SK-N-SH treated with all-trans-retinoic acid at 6 μM for 48 hours (cell line): ENCODE data around the gene GTF3C4.

ENCODE experiments used
- ATAC-seq: fragments of 200-7000 bp; cut with Tn5 transposase; 3 replicates; pipeline ENCODE4 v1.9.1; 2020; ENCODE audit warnings: mild to moderate bottlenecking, moderate library complexity
- ARNTL ChIP-seq: fragments of 450-650 bp; formaldehyde crosslinking; IDR thresholded peaks from 2 replicates; pipeline ENCODE4 v1.5.0; 2020; ENCODE audit warnings: low read depth, mild to moderate bottlenecking, moderate library complexity, borderline replicate concordance
- BACH2 ChIP-seq: fragments of 250-450 bp; sonication (Bioruptor Pico); IDR thresholded peaks from 2 replicates; pipeline ENCODE4 v1.9.0; 2021; ENCODE audit warnings: mild to moderate bottlenecking, borderline replicate concordance
- CREB5 ChIP-seq: fragments of 250-450 bp; sonication (Bioruptor Pico); IDR thresholded peaks from 2 replicates; pipeline ENCODE4 v1.5.1; 2020; ENCODE audit warnings: low read depth, mild to moderate bottlenecking, moderate library complexity
- CSRNP3 ChIP-seq: fragments of 250-450 bp; sonication (Bioruptor Pico); IDR thresholded peaks from 2 replicates; pipeline ENCODE4 v1.5.1; 2021; ENCODE audit warnings: mild to moderate bottlenecking, moderate library complexity
- GLIS3 ChIP-seq: fragments of 250-450 bp; sonication (Bioruptor Pico); IDR thresholded peaks from 2 replicates; pipeline ENCODE4 v1.5.0; 2020; ENCODE audit warnings: mild to moderate bottlenecking, moderate library complexity
- ISL1 ChIP-seq: fragments of 250-450 bp; sonication (Bioruptor Pico); IDR thresholded peaks from 2 replicates; pipeline ENCODE4 v2.1.2; 2022; ENCODE audit warnings: mild to moderate bottlenecking, moderate library complexity
- OSR1 ChIP-seq: fragments of 250-450 bp; sonication (Bioruptor Pico); IDR thresholded peaks from 2 replicates; pipeline ENCODE4 v1.8.0; 2022; ENCODE audit warnings: moderate library complexity, mild to moderate bottlenecking, inconsistent platforms
- PATZ1 ChIP-seq: fragments of 250-450 bp; sonication (Bioruptor Pico); IDR thresholded peaks from 2 replicates; pipeline ENCODE4 v1.8.0; 2020; ENCODE audit warnings: mild to moderate bottlenecking, moderate library complexity, borderline replicate concordance
- POU6F1 ChIP-seq: fragments of 250-450 bp; sonication (Bioruptor Pico); IDR thresholded peaks from 2 replicates; pipeline ENCODE4 v1.8.0; 2021; ENCODE audit warnings: low read depth, mild to moderate bottlenecking, moderate library complexity, borderline replicate concordance
- PPARA ChIP-seq: fragments of 250-450 bp; sonication (Bioruptor Pico); IDR thresholded peaks from 2 replicates; pipeline ENCODE4 v1.5.0; 2020; ENCODE audit warnings: mild to moderate bottlenecking, borderline replicate concordance
- RARB ChIP-seq: fragments of 250-450 bp; sonication (Bioruptor Pico); IDR thresholded peaks from 2 replicates; pipeline ENCODE4 v1.8.0; 2021; ENCODE audit warnings: mild to moderate bottlenecking, moderate library complexity
- SNAI2 ChIP-seq: fragments of 250-450 bp; sonication (Bioruptor Pico); IDR thresholded peaks from 2 replicates; pipeline ENCODE4 v1.5.0; 2020; ENCODE audit warnings: mild to moderate bottlenecking, moderate library complexity
- TCF4 ChIP-seq: fragments of 250-450 bp; sonication (Bioruptor Pico); IDR thresholded peaks from 2 replicates; pipeline ENCODE4 v1.8.0; 2021; ENCODE audit warnings: mild to moderate bottlenecking, moderate library complexity, borderline replicate concordance
- TOX ChIP-seq: fragments of 250-450 bp; sonication (Bioruptor Pico); IDR thresholded peaks from 2 replicates; pipeline ENCODE4 v1.8.0; 2021; ENCODE audit warnings: mild to moderate bottlenecking, moderate library complexity, borderline replicate concordance
- TSHZ2 ChIP-seq: fragments of 250-450 bp; sonication (Bioruptor Pico); IDR thresholded peaks from 2 replicates; pipeline ENCODE4 v1.5.0; 2020; ENCODE audit warnings: mild to moderate bottlenecking, moderate library complexity
- ZC3H10 ChIP-seq: fragments of 250-450 bp; sonication (Bioruptor Pico); IDR thresholded peaks from 2 replicates; pipeline ENCODE4 v1.5.1; 2021; ENCODE audit warnings: mild to moderate bottlenecking, moderate library complexity
- ZFP30 ChIP-seq: fragments of 450-650 bp; formaldehyde crosslinking; IDR thresholded peaks from 2 replicates; pipeline ENCODE4 v1.5.0; 2022; ENCODE audit warnings: mild to moderate bottlenecking, moderate library complexity
- ZNF565 ChIP-seq: fragments of 450-650 bp; formaldehyde crosslinking; conservative IDR thresholded peaks from 2 replicates; pipeline ENCODE4 v1.5.0; 2020; ENCODE audit warnings: low read depth, mild to moderate bottlenecking, moderate library complexity
- ZNF70 ChIP-seq: fragments of 450-650 bp; formaldehyde crosslinking; IDR thresholded peaks from 2 replicates; pipeline ENCODE4 v1.5.0; 2020; ENCODE audit warnings: mild to moderate bottlenecking, moderate library complexity
- ZNF8 ChIP-seq: fragments of 450-650 bp; formaldehyde crosslinking; IDR thresholded peaks from 2 replicates; pipeline ENCODE4 v1.5.0; 2020; ENCODE audit warnings: mild to moderate bottlenecking, moderate library complexity

GTF3C4 gene

GRCh38 chr9:132631280-132631679 is 39.0 kb upstream of the GTF3C4 start:
- TF ChIP-seq GLIS3 (CRISPR knock-in tag) (no peak), ZNF70 (no peak), TCF4 (CRISPR knock-in tag) (no peak), PATZ1 (no peak), OSR1 (CRISPR knock-in tag) (no peak), CSRNP3 (no peak), ZFP30 (CRISPR knock-in tag) (no peak), ZNF565 (no peak), PPARA (CRISPR knock-in tag) (no peak), TOX (CRISPR knock-in tag) (no peak)

GRCh38 chr9:132631685-132632084 is 38.6 kb upstream of the GTF3C4 start:
- TF ChIP-seq SNAI2 (CRISPR knock-in tag), result no peak
- TF ChIP-seq ZFP30 (CRISPR knock-in tag), result no peak
- no peak for TF ChIP-seq ZNF565
- no peak for TF ChIP-seq ARNTL (CRISPR knock-in tag)
- TF ChIP-seq TSHZ2 (CRISPR knock-in tag), result no peak
- TF ChIP-seq TCF4 (CRISPR knock-in tag), result no peak
- no peak for TF ChIP-seq PPARA (CRISPR knock-in tag)
- no peak for TF ChIP-seq CREB5 (CRISPR knock-in tag)
- TF ChIP-seq POU6F1 (CRISPR knock-in tag), result no peak
- TF ChIP-seq BACH2 (CRISPR knock-in tag), result no peak
- TF ChIP-seq ZC3H10, result no peak
- no peak for TF ChIP-seq ISL1 (CRISPR knock-in tag)
- TF ChIP-seq OSR1 (CRISPR knock-in tag), result no peak
- no peak for TF ChIP-seq CSRNP3
- no peak for TF ChIP-seq TOX (CRISPR knock-in tag)
- TF ChIP-seq ZNF8 (CRISPR knock-in tag), result no peak
- no peak for TF ChIP-seq RARB (CRISPR knock-in tag)
- ATAC-seq, result no peak

More at GRCh38 chr9:132631280-132631679, 39.0 kb upstream of the GTF3C4 start:
- peak; percentile 61 for ATAC-seq
